ENCODE measurements around the gene ARID1A.

The ARID1A gene

GRCh38 chr1:26829184-26829911 lies 133.5 kb downstream of the ARID1A start:
- DNase-seq: no peak

GRCh38 chr1:26831059-26831458 lies 135.2 kb downstream of the ARID1A start:
- DNase-seq: no peak

Data from NCI-H187 (cell line).